Suprapubic skin (tissue), 3 donors: ENCODE results near the gene IL23R.

Experiments used
- EP300 ChIP-seq: sonication (generic); formaldehyde crosslinking; IDR thresholded peaks from one replicate; pipeline ENCODE4 v1.6.1; 2017; ENCODE audit warnings: antibody characterized with exemption
- POLR2A ChIP-seq, 2 donors: fragments of 450-650 bp; IDR thresholded peaks; one replicate each; pipeline ENCODE4 v1.6.1; 2017; ENCODE audit warnings: antibody characterized with exemption in 2 of 2, mild to moderate bottlenecking in 2 of 2, moderate library complexity in 2 of 2
- TF ChIP-seq, protein P1 (sequence below), 2 donors: fragments of 200-600 bp in 1 of 2; fragments of 450-650 bp in 1 of 2; sonication (generic) in 1 of 2; IDR thresholded peaks; one replicate each; pipeline ENCODE4 v1.5.1; 2016 to 2019; ENCODE audit warnings: antibody characterized with exemption in 2 of 2, mild to moderate bottlenecking in 1 of 2, moderate library complexity in 1 of 2

DNA sequence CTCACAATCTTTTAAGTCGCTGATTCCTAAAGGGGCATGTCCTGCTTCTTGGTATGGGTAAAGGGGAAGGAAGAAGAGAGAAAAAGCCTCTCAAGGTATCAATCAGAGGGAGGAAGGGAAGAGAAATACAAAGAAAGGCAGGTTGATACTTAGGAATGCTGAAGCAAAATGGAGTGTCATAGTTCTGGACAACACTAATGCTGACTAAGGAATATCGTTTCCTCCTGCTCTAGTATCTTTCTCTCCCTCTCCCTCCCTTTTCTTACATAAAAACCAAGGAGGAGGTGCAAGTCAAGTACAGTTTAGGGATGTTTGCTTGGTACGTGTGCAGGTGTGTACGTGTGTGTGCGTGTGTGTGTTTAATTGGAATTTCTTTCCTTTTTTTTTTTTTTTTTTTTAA lies 96.5 kb downstream of the IL23R start:
- TF ChIP-seq, protein P1, sequence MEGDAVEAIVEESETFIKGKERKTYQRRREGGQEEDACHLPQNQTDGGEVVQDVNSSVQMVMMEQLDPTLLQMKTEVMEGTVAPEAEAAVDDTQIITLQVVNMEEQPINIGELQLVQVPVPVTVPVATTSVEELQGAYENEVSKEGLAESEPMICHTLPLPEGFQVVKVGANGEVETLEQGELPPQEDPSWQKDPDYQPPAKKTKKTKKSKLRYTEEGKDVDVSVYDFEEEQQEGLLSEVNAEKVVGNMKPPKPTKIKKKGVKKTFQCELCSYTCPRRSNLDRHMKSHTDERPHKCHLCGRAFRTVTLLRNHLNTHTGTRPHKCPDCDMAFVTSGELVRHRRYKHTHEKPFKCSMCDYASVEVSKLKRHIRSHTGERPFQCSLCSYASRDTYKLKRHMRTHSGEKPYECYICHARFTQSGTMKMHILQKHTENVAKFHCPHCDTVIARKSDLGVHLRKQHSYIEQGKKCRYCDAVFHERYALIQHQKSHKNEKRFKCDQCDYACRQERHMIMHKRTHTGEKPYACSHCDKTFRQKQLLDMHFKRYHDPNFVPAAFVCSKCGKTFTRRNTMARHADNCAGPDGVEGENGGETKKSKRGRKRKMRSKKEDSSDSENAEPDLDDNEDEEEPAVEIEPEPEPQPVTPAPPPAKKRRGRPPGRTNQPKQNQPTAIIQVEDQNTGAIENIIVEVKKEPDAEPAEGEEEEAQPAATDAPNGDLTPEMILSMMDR (IDR thresholded peaks at IDR 0.05), result no peak
- TF ChIP-seq POLR2A (IDR thresholded peaks at IDR 0.05) (no peak), EP300 (no peak)
